Esophagus (tissue), 2 donors: Measurements from ENCODE around the gene CHGA. TPM values are rescaled to one million over a fixed set of nuclear protein-coding genes. Genes with fewer than 3 reads are reported as not detected.

Experiments
- H3K27ac ChIP-seq, 2 donors: one replicate each; pipeline ENCODE4 v1.5.1; 2013; ENCODE audit warnings: low read depth in 2 of 2, mild to moderate bottlenecking in 2 of 2, inconsistent platforms in 1 of 2, low read length in 1 of 2, moderate library complexity in 1 of 2
- H3K27me3 ChIP-seq, 2 donors: one replicate each; pipeline ENCODE4 v1.6.1; 2013; ENCODE audit warnings: low read length in 2 of 2, control low read depth in 1 of 2, mild to moderate bottlenecking in 1 of 2; ENCODE audit not compliant: insufficient read depth in 2 of 2, control insufficient read depth in 1 of 2
- H3K36me3 ChIP-seq, 2 donors: one replicate each; pipeline ENCODE4 v1.6.1; 2013; ENCODE audit warnings: low read length in 1 of 2; ENCODE audit not compliant: control insufficient read depth in 2 of 2, insufficient read depth in 2 of 2
- H3K4me1 ChIP-seq, 2 donors: one replicate each; pipeline ENCODE4 v1.6.1; 2013; ENCODE audit warnings: low read length in 1 of 2; ENCODE audit not compliant: control insufficient read depth in 2 of 2, insufficient read depth in 2 of 2
- H3K4me3 ChIP-seq, 2 donors: one replicate each; pipeline ENCODE4 v1.5.1; 2013; ENCODE audit warnings: low read length in 2 of 2, mild to moderate bottlenecking in 2 of 2, low read depth in 1 of 2, moderate library complexity in 1 of 2
- H3K9me3 ChIP-seq, 2 donors: one replicate each; pipeline ENCODE4 v1.6.1; 2013; ENCODE audit warnings: mild to moderate bottlenecking in 2 of 2, low read depth in 1 of 2, low read length in 1 of 2, moderate library complexity in 1 of 2; ENCODE audit not compliant: control insufficient read depth in 2 of 2, insufficient read depth in 1 of 2
- WGBS, 2 donors: extraction: QIAGEN DNeasy Blood & Tissue Kit; methylation state at CpG; one replicate each; pipeline ENCODE4 v1.1.7; 2013; 5-methylcytosine and 5-hydroxymethylcytosine counted together
- polyA plus RNA-seq, 2 donors: library from polyadenylated mRNA; stranded (reverse); fragments of 200-250 nt; gene quantifications; one replicate each; pipeline ENCODE4 v1.2.3, GENCODE V29; 2013
- donor health status: healthy with polysubstance abuse.
- donor health status: Bipolar disorder and iron deficiency.

CHGA gene
- polyA plus RNA-seq, 2 donors = 0.37 to 0.75 TPM

- Histone ChIP-seq H3K27ac (no peak overlapping the region), H3K27me3 (no peaks in the 10 kb centered on the region), H3K36me3 (peaks cover 0 to 24% of the 10 kb centered on the region in 2 donors), H3K4me1 (peaks cover 0 to 2% of the 10 kb centered on the region in 2 donors), H3K9me3 (no peaks in the 10 kb centered on the region), H3K4me3 (no peak overlapping the region)
- 56 to 65% methylated on average over 7 of the region's 7 CpGs for WGBS, 2 donors
Observed at GRCh38 chr14:92955381-92955780, 32.4 kb downstream of the CHGA start.

- Histone ChIP-seq H3K27me3 (no peaks in the 10 kb centered on the region), H3K4me3 (no peak overlapping the region), H3K4me1 (peaks cover 0 to 2% of the 10 kb centered on the region in 2 donors), H3K27ac (no peak overlapping the region), H3K9me3 (no peaks in the 10 kb centered on the region), H3K36me3 (peaks cover 5 to 19% of the 10 kb centered on the region in 2 donors)
- 85 to 86% methylated on average over 11 of the region's 11 CpGs for WGBS, 2 donors
Observed at GRCh38 chr14:92956961-92957360, 34.0 kb downstream of the CHGA start.

- 88 to 91% methylated on average over 22 of the region's 22 CpGs for WGBS, 2 donors
- Histone ChIP-seq H3K36me3 (peaks cover 10 to 17% of the 10 kb centered on the region in 2 donors), H3K27me3 (no peaks in the 10 kb centered on the region), H3K27ac (no peak overlapping the region), H3K9me3 (no peaks in the 10 kb centered on the region), H3K4me3 (no peak overlapping the region), H3K4me1 (peaks cover 0 to 2% of the 10 kb centered on the region in 2 donors)
Observed at GRCh38 chr14:92958373-92959188, 35.6 kb downstream of the CHGA start.

GRCh38 chr14:92959189-92959531 is 36.2 kb downstream of the CHGA start:
- 76 to 81% methylated on average over 10 of the region's 10 CpGs for WGBS, 2 donors
- Histone ChIP-seq H3K4me3 (no peak overlapping the region), H3K27me3 (no peaks in the 10 kb centered on the region), H3K9me3 (no peaks in the 10 kb centered on the region), H3K36me3 (peaks cover 10 to 17% of the 10 kb centered on the region in 2 donors), H3K4me1 (peaks cover under 1 to 2% of the 10 kb centered on the region in 2 donors), H3K27ac (no peak overlapping the region)

GRCh38 chr14:92959761-92960680 is 37.1 kb downstream of the CHGA start:
- H3K27me3 ChIP-seq = no peaks in the 10 kb centered on the region
- H3K36me3 ChIP-seq = peaks cover 10 to 17% of the 10 kb centered on the region in 2 donors
- H3K4me1 ChIP-seq = peaks cover 0 to 3% of the 10 kb centered on the region in 2 donors
- 84 to 86% methylated on average over 30 of the region's 30 CpGs for WGBS, 2 donors
- H3K27ac ChIP-seq = no peak overlapping the region
- H3K4me3 ChIP-seq = no peak overlapping the region
- no peaks in the 10 kb centered on the region for H3K9me3 ChIP-seq

GRCh38 chr14:92960706-92961566 is 38.0 kb downstream of the CHGA start:
- Histone ChIP-seq H3K36me3 (peaks cover 10 to 17% of the 10 kb centered on the region in 2 donors), H3K4me3 (no peak overlapping the region), H3K4me1 (peaks cover 0 to 3% of the 10 kb centered on the region in 2 donors), H3K27me3 (no peaks in the 10 kb centered on the region), H3K27ac (no peak overlapping the region), H3K9me3 (no peaks in the 10 kb centered on the region)
- WGBS, 2 donors = 78 to 80% methylated on average over 18 of the region's 18 CpGs

GRCh38 chr14:92961567-92961855 is 38.6 kb downstream of the CHGA start:
- Histone ChIP-seq H3K27me3 (no peaks in the 10 kb centered on the region), H3K27ac (no peak overlapping the region), H3K36me3 (peaks cover 10 to 17% of the 10 kb centered on the region in 2 donors), H3K4me1 (peaks cover 0 to 3% of the 10 kb centered on the region in 2 donors), H3K9me3 (no peaks in the 10 kb centered on the region), H3K4me3 (no peak overlapping the region)
- 94 to 95% methylated on average over 7 of the region's 7 CpGs for WGBS, 2 donors

- Histone ChIP-seq H3K27ac (no peak overlapping the region), H3K36me3 (peaks cover 10 to 14% of the 10 kb centered on the region in 2 donors), H3K4me3 (no peak overlapping the region), H3K27me3 (no peaks in the 10 kb centered on the region), H3K4me1 (peaks cover 0 to 3% of the 10 kb centered on the region in 2 donors), H3K9me3 (no peaks in the 10 kb centered on the region)
- WGBS, 2 donors = 92 to 93% methylated on average over 20 of the region's 20 CpGs
Observed at GRCh38 chr14:92962031-92962830, 39.3 kb downstream of the CHGA start.

- Histone ChIP-seq H3K4me1 (peaks cover 0 to 3% of the 10 kb centered on the region in 2 donors), H3K27me3 (no peaks in the 10 kb centered on the region), H3K36me3 (peaks cover 9 to 10% of the 10 kb centered on the region in 2 donors), H3K9me3 (no peaks in the 10 kb centered on the region), H3K27ac (no peak overlapping the region), H3K4me3 (no peak overlapping the region)
- 90 to 94% methylated on average over 11 of the region's 11 CpGs for WGBS, 2 donors
Observed at GRCh38 chr14:92962831-92963095, 39.8 kb downstream of the CHGA start.
